Smooth muscle cell of the coronary artery (primary cell): Measurements from ENCODE around the gene YLPM1. TPM values are rescaled to one million over a fixed set of nuclear protein-coding genes. Genes with fewer than 3 reads are reported as not detected.

ENCODE experiments used
- total RNA-seq: library from RNA; depleted of rRNA; stranded (reverse); fragments of >200 nt; gene quantifications from 2 replicates; pipeline ENCODE4 v1.2.3, GENCODE V29; 2014; ENCODE audit warnings: low replicate concordance

The YLPM1 gene
- 15.9 and 19.5 TPM in 2 replicates for total RNA-seq

DNA sequence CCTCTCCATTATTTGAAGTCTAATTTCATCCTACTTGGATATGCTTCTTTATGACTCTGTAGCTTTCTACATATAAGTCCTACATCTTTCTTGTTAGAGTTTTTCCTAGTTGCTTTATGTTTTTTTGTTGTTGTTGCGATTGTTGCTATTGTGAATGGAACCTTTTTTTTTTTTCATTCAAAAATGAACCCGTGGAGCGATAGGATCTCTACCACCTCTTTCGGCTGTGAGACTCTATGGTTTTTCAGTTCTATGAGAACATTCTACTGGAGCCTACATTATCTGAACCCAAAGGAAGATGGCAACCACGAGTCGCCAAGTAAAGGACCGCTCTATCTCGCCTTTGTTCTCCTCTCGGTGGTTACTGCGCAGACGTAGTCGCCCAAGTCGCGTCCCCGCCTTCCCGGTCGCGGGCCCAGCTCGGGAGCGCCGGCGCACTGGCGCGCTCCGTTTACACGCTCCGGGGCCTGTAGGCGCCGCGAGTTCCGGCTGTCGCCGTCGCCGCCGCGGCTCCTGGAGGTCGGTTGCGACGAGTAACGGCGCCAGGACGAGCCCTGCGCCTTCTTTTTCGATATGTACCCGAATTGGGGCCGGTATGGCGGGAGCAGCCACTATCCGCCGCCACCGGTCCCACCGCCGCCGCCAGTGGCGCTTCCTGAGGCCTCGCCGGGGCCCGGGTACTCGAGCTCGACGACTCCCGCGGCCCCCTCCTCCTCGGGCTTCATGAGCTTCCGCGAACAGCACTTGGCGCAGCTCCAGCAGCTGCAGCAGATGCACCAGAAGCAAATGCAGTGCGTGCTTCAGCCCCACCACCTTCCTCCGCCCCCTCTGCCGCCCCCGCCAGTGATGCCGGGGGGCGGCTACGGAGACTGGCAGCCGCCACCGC lies at the start of gene YLPM1:
TSS of gene YLPM1 (plus strand) at position 400 of the 886 bp plus-strand sequence. CDS start at position 574, 174 bp downstream.

GRCh38 chr14:74875941-74876913 lies 113.1 kb downstream of the YLPM1 start, which contains the start of gene PROX2:
PROX2 (minus strand) TSS chr14:74876145; CDS start chr14:74863834, 12,311 bp downstream.

GRCh38 chr14:74881431-74882102 lies 118.5 kb downstream of the YLPM1 start, which contains the start of gene DLST:
DLST (plus strand) TSS chr14:74881916; CDS start chr14:74881954, 38 bp downstream.

Other genes starting within 250 kb of the YLPM1 start
- gene LTBP2, start 151.1 kb upstream of the YLPM1 start, total RNA-seq, result 99.9 and 429 TPM in 2 replicates
- gene AREL1, start 50.2 kb upstream of the YLPM1 start, total RNA-seq, result 22.6 and 32.7 TPM in 2 replicates
- 26.0 and 27.0 TPM in 2 replicates for gene FCF1, start 50.2 kb upstream of the YLPM1 start, total RNA-seq
- gene PROX2, start 112.8 kb downstream of the YLPM1 start, total RNA-seq, result not detected in 2 replicates
- gene DLST, start 118.6 kb downstream of the YLPM1 start, total RNA-seq, result 31.5 and 36.6 TPM in 2 replicates
- gene RPS6KL1, start 159.9 kb downstream of the YLPM1 start, total RNA-seq, result 0.35 and 0.45 TPM in 2 replicates
- 16.2 and 29.3 TPM in 2 replicates for gene PGF, start 192.3 kb downstream of the YLPM1 start, total RNA-seq
- 50.8 and 53.7 TPM in 2 replicates for gene EIF2B2, start 239.6 kb downstream of the YLPM1 start, total RNA-seq